ENCODE measurements around the gene SPINK9. TPM values are rescaled to one million over a fixed set of nuclear protein-coding genes. Genes with fewer than 3 reads are reported as not detected.
A peak's percentile ranks its signal among the peaks of the same experiment; 100 is the strongest.
"Not testable (repeated sequence)": the region's sequence is repeated elsewhere in the genome, so short reads cannot be mapped to it uniquely, and the experiment has no call there.

The SPINK9 gene
- total RNA-seq, 1 donor from 2014 or later: not detected

GRCh38 chr5:148314187-148314586 is 21.2 kb upstream of the SPINK9 start:
- no peak overlapping the region for H2AFZ ChIP-seq (ENCODE audit: low read depth, low read length)
- no peak overlapping the region for H3K27ac ChIP-seq (ENCODE audit: low read depth, low read length)
- DNase-seq (ENCODE audit: low read depth) (no peak), FAIRE-seq (no peak)
- no peaks in the 10 kb centered on the region for H3K27me3 ChIP-seq (ENCODE audit: insufficient read depth, low read length)
- TF ChIP-seq EZH2 (IDR thresholded peaks at IDR 0.05; ENCODE audit: insufficient read depth, low read length) (no peak), CTCF (IDR thresholded peaks at IDR 0.05; ENCODE audit: insufficient read depth, low read depth, low read length) (no peak)
- H3K79me2 ChIP-seq (ENCODE audit: insufficient read depth, low read length): no peaks in the 10 kb centered on the region
- Mint-ChIP-seq H3K27ac (ENCODE audit: unreplicated experiment) (no peak overlapping the region), H3K36me3 (ENCODE audit: low read depth, unreplicated experiment) (no peaks in the 10 kb centered on the region), H3K27me3 (ENCODE audit: low read depth, unreplicated experiment) (no peaks in the 10 kb centered on the region), H3K4me1 (ENCODE audit: low read depth, unreplicated experiment) (no peaks in the 10 kb centered on the region), H3K9me3 (ENCODE audit: unreplicated experiment) (peaks cover 3% of the 10 kb centered on the region), H3K4me3 (ENCODE audit: unreplicated experiment) (no peak overlapping the region)
- H3K4me3 ChIP-seq (ENCODE audit: insufficient read depth, low read depth, low read length): no peak overlapping the region
- no peaks in the 10 kb centered on the region for H3K4me1 ChIP-seq (ENCODE audit: insufficient read depth, low read length)
- H3K9ac ChIP-seq (ENCODE audit: low read length): no peak overlapping the region
- no peaks in the 10 kb centered on the region for H3K9me3 ChIP-seq (ENCODE audit: insufficient read depth, low read depth, low read length)
- no peaks in the 10 kb centered on the region for H4K20me1 ChIP-seq (ENCODE audit: insufficient read depth, low read length)
- no peak overlapping the region for H3K4me2 ChIP-seq (ENCODE audit: low read length)
- H3K36me3 ChIP-seq (ENCODE audit: insufficient read depth, low read length): no peaks in the 10 kb centered on the region

GRCh38 chr5:148314731-148315130 is 20.6 kb upstream of the SPINK9 start:
- Histone ChIP-seq H3K4me1 (ENCODE audit: insufficient read depth, low read length) (no peaks in the 10 kb centered on the region), H4K20me1 (ENCODE audit: insufficient read depth, low read length) (no peaks in the 10 kb centered on the region), H3K27me3 (ENCODE audit: insufficient read depth, low read length) (no peaks in the 10 kb centered on the region), H3K9me3 (ENCODE audit: insufficient read depth, low read depth, low read length) (no peaks in the 10 kb centered on the region), H3K4me2 (ENCODE audit: low read length) (no peak overlapping the region), H3K79me2 (ENCODE audit: insufficient read depth, low read length) (no peaks in the 10 kb centered on the region), H3K27ac (ENCODE audit: low read depth, low read length) (no peak overlapping the region), H3K4me3 (ENCODE audit: insufficient read depth, low read depth, low read length) (no peak overlapping the region), H2AFZ (ENCODE audit: low read depth, low read length) (no peak overlapping the region), H3K9ac (ENCODE audit: low read length) (no peak overlapping the region), H3K36me3 (ENCODE audit: insufficient read depth, low read length) (no peaks in the 10 kb centered on the region)
- Mint-ChIP-seq H3K9me3 (ENCODE audit: unreplicated experiment) (peaks cover 3% of the 10 kb centered on the region), H3K27ac (ENCODE audit: unreplicated experiment) (no peak overlapping the region), H3K36me3 (ENCODE audit: low read depth, unreplicated experiment) (no peaks in the 10 kb centered on the region), H3K4me1 (ENCODE audit: low read depth, unreplicated experiment) (no peaks in the 10 kb centered on the region), H3K4me3 (ENCODE audit: unreplicated experiment) (no peak overlapping the region), H3K27me3 (ENCODE audit: low read depth, unreplicated experiment) (no peaks in the 10 kb centered on the region)
- DNase-seq (ENCODE audit: low read depth) (no peak), FAIRE-seq (no peak)
- no peak for TF ChIP-seq CTCF (IDR thresholded peaks at IDR 0.05; ENCODE audit: insufficient read depth, low read depth, low read length)
- TF ChIP-seq EZH2 (IDR thresholded peaks at IDR 0.05; ENCODE audit: insufficient read depth, low read length): no peak

- peak overlapping the region; percentile 68 for H3K4me2 ChIP-seq (ENCODE audit: low read length)
- not testable (repeated sequence) for H4K20me1 ChIP-seq (ENCODE audit: insufficient read depth, low read length); H3K4me1 Mint-ChIP-seq (ENCODE audit: low read depth, unreplicated experiment); H3K27ac ChIP-seq (ENCODE audit: low read depth, low read length); H3K27me3 ChIP-seq (ENCODE audit: insufficient read depth, low read length); H3K9ac ChIP-seq (ENCODE audit: low read length); H3K9me3 Mint-ChIP-seq (ENCODE audit: unreplicated experiment); FAIRE-seq; H3K36me3 Mint-ChIP-seq (ENCODE audit: low read depth, unreplicated experiment); H3K36me3 ChIP-seq (ENCODE audit: insufficient read depth, low read length); DNase-seq (ENCODE audit: low read depth); H3K4me1 ChIP-seq (ENCODE audit: insufficient read depth, low read length); H3K79me2 ChIP-seq (ENCODE audit: insufficient read depth, low read length); H3K9me3 ChIP-seq (ENCODE audit: insufficient read depth, low read depth, low read length); H3K27me3 Mint-ChIP-seq (ENCODE audit: low read depth, unreplicated experiment)
- peak overlapping the region; percentile 26 for H3K27ac Mint-ChIP-seq (ENCODE audit: unreplicated experiment)
- H3K4me3 Mint-ChIP-seq (ENCODE audit: unreplicated experiment): peak overlapping the region; percentile 83
- peak overlapping the region; percentile 71 for H2AFZ ChIP-seq (ENCODE audit: low read depth, low read length)
- peak overlapping the region; percentile 42 for H3K4me3 ChIP-seq (ENCODE audit: insufficient read depth, low read depth, low read length)
These were observed 15.1 kb upstream of the SPINK9 start for GRCh38 chr5:148320011-148320963.
